SHP77 (cell line): Measurements from ENCODE around the gene APBB3.
"Not testable (repeated sequence)": the region's sequence is repeated elsewhere in the genome, so short reads cannot be mapped to it uniquely, and the experiment has no call there.

Experiments used
- DNase-seq, 2 experiments: peaks; one replicate each; lab custom pipeline; 2025; lab: John Stamatoyannopoulos, UW

The APBB3 gene, protein sequence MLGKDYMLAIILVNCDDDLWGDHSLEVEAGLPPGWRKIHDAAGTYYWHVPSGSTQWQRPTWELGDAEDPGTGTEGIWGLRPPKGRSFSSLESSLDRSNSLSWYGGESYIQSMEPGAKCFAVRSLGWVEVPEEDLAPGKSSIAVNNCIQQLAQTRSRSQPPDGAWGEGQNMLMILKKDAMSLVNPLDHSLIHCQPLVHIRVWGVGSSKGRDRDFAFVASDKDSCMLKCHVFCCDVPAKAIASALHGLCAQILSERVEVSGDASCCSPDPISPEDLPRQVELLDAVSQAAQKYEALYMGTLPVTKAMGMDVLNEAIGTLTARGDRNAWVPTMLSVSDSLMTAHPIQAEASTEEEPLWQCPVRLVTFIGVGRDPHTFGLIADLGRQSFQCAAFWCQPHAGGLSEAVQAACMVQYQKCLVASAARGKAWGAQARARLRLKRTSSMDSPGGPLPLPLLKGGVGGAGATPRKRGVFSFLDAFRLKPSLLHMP

DNA sequence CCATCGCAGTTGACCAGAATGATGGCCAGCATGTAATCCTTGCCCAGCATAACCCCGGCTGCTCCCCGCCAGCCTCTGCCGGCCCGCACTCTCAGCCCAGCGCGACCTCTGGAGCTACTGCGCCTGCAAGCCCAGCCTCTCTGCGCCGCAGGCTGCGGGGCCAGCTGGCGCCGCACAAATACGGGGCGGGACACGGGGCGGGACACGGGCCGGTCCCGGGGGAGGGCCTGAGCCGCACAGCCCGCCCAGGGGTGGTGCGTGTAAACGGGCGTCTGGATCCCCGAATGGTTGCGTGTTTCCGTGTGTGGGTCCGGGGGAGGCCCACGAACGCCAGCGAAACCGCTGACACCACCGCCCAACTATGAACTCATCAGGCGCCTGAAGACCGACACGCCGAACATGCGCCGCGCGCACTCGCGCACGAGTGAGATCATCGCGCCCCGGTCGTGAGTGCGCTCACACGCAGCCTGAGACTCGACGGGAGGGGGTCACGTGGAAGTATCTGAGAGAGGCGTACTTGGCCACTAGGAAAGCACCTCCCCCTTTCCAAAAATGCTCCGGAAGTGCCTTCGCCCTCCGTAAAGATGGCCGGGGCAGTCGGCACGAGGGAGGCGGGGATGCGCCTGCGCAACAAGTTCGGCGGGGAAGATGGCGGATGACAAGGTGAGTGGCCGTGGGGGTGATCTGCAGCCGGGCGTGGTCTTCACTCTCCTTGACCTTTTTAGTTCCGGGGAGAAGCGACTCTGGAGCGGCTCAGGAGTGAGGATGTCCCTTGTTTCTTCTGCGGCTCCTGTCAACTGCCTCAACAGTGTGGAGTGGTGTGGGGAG is at the start of gene APBB3, which contains the start of gene SLC35A4:
Gene APBB3, minus strand, starts transcription at position 403 of the 828 bp plus-strand sequence. Its CDS starts 353 bp downstream, at position 50.
Gene SLC35A4, plus strand, starts transcription at position 633 of the 828 bp plus-strand sequence. CDS start 2,342 bp downstream, outside the sequence.
- peak; percentile 98 to 99 for DNase-seq

DNA sequence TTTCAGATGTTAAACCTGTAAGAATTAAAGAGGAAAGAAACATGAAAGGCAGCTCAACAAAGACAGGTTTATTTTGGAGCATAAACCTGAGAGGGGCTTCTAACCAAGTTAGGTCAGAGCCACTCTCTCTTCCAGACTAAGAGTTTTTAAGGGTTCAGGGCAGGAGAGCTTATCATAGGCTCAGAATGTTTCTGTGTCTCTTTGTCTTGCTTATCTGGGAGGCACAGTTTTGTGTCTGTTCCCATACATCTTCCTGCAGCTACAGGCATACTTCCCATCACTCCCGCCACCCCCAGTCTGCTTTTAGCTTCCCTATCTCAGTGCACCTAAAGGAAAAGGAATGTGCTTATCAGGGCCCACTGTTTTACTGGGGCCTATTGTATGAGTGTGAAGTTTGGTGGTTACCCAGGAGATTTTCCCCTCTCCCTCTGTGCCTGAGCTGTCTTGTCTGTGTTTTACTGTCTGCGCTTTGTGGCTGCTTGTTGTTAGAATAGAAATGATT is 46.7 kb upstream of the APBB3 start:
- no peak for DNase-seq

DNA sequence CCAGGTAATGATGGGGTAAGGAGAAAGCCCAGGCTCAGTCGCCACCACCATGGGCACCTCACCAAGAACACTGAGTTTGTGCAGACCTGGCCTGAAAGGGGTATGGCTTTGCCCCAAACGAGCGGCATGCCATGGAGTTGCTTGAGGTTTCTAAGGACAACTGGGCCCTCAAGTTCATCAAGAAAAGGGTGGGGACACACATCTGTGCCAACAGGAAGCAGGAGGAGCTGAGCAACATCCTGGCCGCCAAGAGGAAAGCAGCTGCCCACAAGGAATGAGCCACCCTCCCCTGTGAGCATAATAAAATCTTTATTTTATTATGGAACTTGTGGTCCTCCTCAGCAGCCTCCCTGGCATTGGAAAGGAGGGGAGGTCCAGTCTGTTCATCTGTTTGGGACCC is 44.7 kb upstream of the APBB3 start:
- DNase-seq = no peak

DNA sequence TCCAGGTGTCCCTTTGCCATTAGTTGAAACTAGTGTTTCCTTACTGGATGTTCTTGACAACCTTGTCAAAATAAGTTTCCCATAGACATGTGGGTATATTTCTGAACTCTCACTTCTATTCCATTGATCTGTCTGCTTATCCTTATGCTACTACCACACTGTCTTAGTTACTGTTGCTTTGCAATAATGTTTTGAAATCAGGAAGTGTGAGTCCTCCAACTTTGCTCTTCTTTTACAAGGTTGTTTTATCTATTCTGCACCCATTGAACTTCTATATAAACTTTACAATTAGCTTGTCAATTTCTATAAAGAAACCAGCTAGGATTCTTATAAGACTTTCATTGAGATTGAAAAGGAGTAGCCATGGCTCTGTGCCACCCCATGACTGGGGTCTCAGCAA is 44.3 kb upstream of the APBB3 start:
- no peak for DNase-seq

- DNase-seq = no peak
Measured at GRCh38 chr5:140607031-140607430, 42.6 kb upstream of the APBB3 start.

DNA sequence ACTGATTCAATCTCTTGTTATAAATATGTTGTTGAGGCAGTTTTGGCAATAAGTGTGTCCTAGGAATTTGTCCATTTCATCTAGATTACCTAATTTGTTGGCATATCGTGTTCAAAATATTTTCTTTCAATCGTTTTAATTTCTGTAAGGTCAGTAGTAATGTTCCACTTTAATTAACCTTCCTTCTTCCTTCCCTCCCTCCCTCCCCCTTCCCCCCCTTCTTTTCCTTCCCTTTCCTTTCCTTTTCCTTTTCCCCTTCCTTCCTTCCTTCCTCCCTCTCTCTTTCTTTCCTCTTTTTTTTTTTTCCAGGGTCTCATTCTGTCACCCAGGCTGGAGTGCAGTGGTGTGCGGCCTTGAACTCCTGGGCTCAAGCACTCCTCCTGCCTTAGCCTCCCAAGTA is 41.5 kb upstream of the APBB3 start:
- no peak for DNase-seq

GRCh38 chr5:140603734-140604133 is 39.3 kb upstream of the APBB3 start:
- no peak for DNase-seq

DNA sequence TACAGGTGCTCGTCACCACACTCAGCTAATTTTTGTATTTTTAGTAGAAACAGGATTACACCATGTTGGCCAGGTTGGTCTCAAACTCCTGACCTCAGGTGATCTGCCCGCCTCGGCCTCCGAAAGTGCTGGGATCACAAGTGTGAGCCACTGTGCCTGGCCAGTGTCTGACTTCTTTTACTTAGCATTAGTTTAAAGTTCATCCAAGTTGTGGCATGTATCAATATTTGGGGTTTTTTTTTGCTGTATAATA is 39.0 kb upstream of the APBB3 start:
- not testable (repeated sequence) for DNase-seq

- DNase-seq = no peak
Measured at GRCh38 chr5:140602147-140602546, 37.7 kb upstream of the APBB3 start.

- DNase-seq = no peak
Measured at GRCh38 chr5:140600096-140600495, 35.7 kb upstream of the APBB3 start.

DNA sequence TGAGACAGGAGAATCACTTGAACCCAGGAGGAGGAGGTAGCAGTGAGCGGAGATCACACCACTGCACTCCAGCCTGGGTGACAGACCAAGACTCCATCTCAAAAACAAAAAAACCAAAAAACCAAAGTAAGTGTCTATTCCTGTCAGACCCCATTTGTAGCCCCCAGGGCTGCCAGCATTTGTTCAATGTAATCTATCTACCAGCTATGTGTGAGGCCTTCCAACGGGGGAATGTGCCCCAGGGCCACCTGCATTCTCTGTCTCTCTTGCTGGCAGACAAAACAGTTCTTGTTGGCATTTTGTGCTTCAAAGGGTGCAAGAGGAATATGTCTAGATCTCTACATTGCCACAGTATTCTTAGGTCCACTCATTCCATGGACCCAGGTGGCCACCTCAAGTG is 34.4 kb upstream of the APBB3 start:
- no peak for DNase-seq

DNA sequence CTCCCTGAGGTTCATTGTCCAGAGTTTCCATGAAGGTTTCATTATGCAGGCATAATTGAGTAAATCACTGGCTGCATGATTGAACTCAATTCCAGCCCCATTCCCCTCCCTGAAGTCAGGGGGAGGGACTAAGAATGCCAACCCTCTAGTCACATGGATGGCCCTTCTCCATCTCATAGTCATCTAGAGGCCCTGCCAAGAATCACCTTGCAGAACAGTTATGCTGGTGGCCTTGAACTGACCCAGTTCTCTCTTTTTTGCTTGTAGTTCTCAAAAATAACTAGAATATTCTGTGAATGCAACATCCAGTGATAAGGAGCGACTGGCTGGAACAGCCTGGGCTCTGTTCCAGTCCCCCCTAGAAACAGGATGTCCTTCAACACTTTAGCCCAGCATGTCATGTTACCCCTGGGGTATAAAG is 31.9 kb upstream of the APBB3 start:
- DNase-seq = no peak

GRCh38 chr5:140595538-140596300 is 31.3 kb upstream of the APBB3 start:
- DNase-seq = peak in 1 of 2 experiments; percentile 17

DNA sequence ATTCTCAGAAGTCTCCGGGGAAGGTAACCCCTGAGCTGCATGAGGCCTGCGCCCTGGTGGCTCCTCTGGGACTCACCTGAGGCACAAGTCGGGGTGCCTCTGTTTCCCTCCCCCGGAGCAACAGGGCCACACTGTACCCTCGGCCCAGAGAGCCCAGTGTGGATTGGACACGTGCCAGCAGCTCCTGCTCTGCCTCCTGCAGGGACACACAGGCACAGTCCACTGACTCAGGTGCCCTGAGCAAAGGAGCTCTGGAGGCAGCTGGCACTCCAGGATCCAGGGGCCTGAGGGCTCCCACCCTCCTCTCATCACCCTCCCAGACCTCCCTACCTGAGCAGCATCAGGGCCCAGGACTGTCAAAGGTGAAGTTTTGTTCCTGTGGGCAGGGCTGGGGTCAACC is 29.8 kb upstream of the APBB3 start:
- peak in 1 of 2 experiments; percentile 14 for DNase-seq

DNA sequence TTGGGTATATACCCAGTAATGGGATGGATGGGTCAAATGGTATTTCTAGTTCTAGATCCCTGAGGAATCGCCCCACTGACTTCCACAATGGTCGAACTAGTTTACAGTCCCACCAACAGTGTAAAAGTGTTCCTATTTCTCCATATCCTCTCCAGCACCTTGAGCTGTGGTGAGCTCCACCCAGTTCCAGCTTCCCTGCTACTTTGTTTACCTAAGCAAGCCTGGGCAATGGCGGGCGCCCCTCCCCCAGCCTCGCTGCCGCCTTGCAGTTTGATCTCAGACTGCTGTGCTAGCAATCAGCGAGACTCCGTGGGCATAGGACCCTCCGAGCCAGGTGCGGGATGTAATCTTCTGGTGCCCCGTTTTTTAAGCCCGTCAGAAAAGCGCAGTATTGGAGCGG is 28.7 kb upstream of the APBB3 start:
- DNase-seq = not testable (repeated sequence)

DNA sequence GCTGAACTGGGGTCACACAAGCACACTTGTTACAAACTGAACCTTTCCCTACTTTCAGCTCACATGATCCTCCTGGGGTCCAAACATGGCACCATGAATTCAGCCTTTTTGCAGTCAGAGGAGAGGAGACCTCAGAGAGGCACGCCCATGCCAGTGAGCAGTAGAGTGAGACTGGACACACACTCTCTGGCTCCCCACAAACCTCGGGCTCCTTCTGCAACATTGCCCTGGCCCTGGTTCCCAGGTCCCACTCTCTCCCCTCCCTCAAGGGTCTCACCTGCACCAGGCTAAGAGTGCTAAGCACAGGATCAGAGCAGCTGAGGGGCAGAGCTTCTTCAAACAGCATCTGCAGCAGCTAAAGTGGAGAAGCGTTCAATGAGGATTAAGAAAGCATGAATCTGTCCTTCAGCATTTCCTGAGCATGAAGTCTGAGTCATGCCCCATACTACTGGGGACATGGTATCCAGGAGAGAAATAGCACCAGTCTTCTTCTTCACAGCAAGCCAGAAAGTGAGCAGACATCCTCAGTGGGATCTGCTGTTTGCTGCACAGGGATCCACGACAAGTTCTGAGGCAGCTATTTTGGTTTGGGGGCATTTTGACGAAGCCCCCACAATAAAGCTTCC is 27.5 kb upstream of the APBB3 start:
- no peak for DNase-seq

DNA sequence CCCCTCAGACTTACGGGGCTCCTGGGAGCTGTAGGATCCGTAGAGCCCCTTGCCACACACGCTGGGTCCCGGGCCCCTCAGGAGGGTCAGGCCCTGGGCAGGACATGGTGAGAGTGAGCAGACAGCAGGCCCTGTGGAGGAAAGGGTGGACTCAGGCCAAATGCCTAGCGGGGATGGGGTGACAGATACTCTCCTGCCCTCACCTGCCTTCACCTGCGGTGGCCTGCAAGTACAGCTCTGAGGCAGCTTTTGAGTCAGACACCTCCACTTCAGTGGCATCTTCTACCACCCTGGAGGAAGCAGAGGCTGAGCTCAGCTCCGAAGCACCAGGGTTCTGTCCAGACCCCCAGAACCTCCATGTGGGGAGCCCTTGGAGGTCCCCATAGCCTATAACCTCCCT is 26.5 kb upstream of the APBB3 start:
- no peak for DNase-seq

DNA sequence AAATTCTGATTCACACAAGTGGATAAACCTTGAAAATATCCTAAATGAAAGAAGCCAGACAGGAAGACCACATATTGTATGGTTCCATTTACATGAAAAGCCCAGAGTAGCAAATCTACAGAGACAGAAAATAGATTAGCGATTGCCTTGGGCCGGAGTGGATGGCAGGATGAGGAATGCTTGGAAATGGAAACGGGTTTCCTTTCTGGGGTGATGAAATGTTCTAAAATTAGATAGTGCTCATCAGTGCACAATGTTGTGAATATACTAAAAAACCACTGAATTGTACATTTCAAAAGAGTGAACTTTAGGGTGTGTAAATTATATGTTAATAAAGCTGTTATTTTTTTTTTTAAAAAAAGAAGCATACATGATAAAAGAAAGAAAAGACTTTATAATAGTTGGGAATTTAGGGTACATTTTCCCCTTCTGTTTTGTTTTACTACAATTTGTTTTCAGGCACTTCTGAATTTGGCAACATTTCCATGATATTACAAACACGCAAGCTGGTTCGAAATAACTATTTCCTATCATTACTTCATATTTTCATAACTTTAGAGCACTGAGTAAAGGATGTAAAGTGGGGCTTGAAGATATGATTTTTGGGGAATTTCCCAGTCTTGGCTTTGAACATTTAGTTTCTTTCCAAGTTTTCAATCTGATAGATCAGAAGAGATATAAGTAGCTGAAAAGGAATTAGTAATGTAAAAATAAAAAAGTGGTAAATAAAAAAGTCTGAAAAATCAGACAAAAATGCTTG is 24.1 kb upstream of the APBB3 start:
- no peak for DNase-seq

GRCh38 chr5:140587495-140587894 is 23.1 kb upstream of the APBB3 start:
- DNase-seq = no peak

DNA sequence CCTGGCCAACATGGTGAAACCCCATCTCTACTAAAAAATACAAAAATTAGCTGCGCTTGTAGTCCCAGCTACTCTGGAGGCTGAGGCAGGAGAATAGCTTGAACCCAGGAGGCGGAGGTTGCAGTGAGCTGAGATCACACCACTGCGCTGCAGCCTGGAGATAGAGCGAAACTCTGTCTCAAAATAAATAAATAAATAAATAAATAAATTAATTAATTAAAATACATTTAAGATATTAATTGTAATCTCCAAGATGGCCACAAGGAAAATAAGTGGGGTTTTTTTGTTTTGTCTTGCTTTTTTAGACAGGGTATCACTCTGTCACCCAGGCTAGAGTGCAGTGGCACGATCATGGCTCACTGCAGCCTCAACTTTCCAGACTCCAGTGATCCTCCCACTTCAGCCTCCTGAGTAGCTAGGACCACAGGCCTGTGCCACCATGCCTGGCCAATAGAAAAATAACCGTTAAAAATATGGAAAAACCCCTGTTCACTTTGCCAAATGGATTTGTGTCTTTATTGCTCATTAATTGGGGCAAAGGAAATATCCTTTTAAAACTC is 14.9 kb upstream of the APBB3 start:
- not testable (repeated sequence) for DNase-seq
